GM08714 (cell line): Measurements from ENCODE around the gene ABCC1.
"Not testable (repeated sequence)": the region's sequence is repeated elsewhere in the genome, so short reads cannot be mapped to it uniquely, and the experiment has no call there.

Experiments
- H3K4me3 ChIP-seq: fragments of 200-500 bp; sonication (Bioruptor generic); 2 replicates; pipeline ENCODE4 v1.5.1; 2014; ENCODE audit warnings: mild to moderate bottlenecking, low read length, inconsistent platforms
- ZNF274 ChIP-seq: IDR thresholded peaks from 2 replicates; pipeline ENCODE4 v1.6.1; 2012; ENCODE audit warnings: mild to moderate bottlenecking, low read depth, low read length

The ABCC1 gene

GRCh38 chr16:16158082-16158658, 208.8 kb downstream of the ABCC1 start:
- TF ChIP-seq ZNF274, result no peak
- H3K4me3 ChIP-seq, result no peak overlapping the region

GRCh38 chr16:16158741-16159374, 209.4 kb downstream of the ABCC1 start:
- H3K4me3 ChIP-seq, result no peak overlapping the region
- TF ChIP-seq ZNF274, result no peak

GRCh38 chr16:16159662-16160061, 210.2 kb downstream of the ABCC1 start:
- TF ChIP-seq ZNF274, result no peak
- H3K4me3 ChIP-seq, result no peak overlapping the region

- TF ChIP-seq ZNF274, result no peak
- no peak overlapping the region for H3K4me3 ChIP-seq
Observed at GRCh38 chr16:16161319-16161718, 211.9 kb downstream of the ABCC1 start.

- not testable (repeated sequence) for H3K4me3 ChIP-seq
Observed at GRCh38 chr16:16161840-16162239, 212.4 kb downstream of the ABCC1 start.

GRCh38 chr16:16162591-16162990, 213.2 kb downstream of the ABCC1 start:
- no peak overlapping the region for H3K4me3 ChIP-seq
- TF ChIP-seq ZNF274, result no peak

GRCh38 chr16:16163109-16163508, 213.7 kb downstream of the ABCC1 start:
- TF ChIP-seq ZNF274, result no peak
- H3K4me3 ChIP-seq, result no peak overlapping the region

GRCh38 chr16:16163571-16163970, 214.2 kb downstream of the ABCC1 start:
- no peak overlapping the region for H3K4me3 ChIP-seq
- TF ChIP-seq ZNF274, result no peak

GRCh38 chr16:16164243-16164642, 214.8 kb downstream of the ABCC1 start:
- no peak overlapping the region for H3K4me3 ChIP-seq
- TF ChIP-seq ZNF274, result no peak

- no peak for TF ChIP-seq ZNF274
- no peak overlapping the region for H3K4me3 ChIP-seq
Observed at GRCh38 chr16:16166085-16166484, 216.7 kb downstream of the ABCC1 start.

GRCh38 chr16:16166949-16167348, 217.5 kb downstream of the ABCC1 start:
- H3K4me3 ChIP-seq, result no peak overlapping the region
- TF ChIP-seq ZNF274, result no peak

GRCh38 chr16:16167927-16168326, 218.5 kb downstream of the ABCC1 start:
- TF ChIP-seq ZNF274, result no peak
- H3K4me3 ChIP-seq, result no peak overlapping the region

GRCh38 chr16:16168431-16168830, 219.0 kb downstream of the ABCC1 start:
- no peak for TF ChIP-seq ZNF274
- no peak overlapping the region for H3K4me3 ChIP-seq

GRCh38 chr16:16169615-16170014, 220.2 kb downstream of the ABCC1 start:
- no peak overlapping the region for H3K4me3 ChIP-seq
- no peak for TF ChIP-seq ZNF274

- H3K4me3 ChIP-seq, result no peak overlapping the region
- TF ChIP-seq ZNF274, result no peak
Observed at GRCh38 chr16:16171332-16171919, 222.0 kb downstream of the ABCC1 start.
